OCI-LY3 (cell line): Measurements from ENCODE around the gene UBXN6.

Experiments used
- CTCF ChIP-seq: fragments of 200-600, 300-600 bp; sonication (generic); IDR thresholded peaks from 2 replicates; pipeline ENCODE4 v1.5.1; 2014; ENCODE audit warnings: antibody characterized with exemption, low read length, low read depth
- EZH2phosphoT487 ChIP-seq: fragments of 200-600 bp; shearing (Covaris generic); IDR thresholded peaks from 2 replicates; pipeline ENCODE4 v1.6.1; 2018; ENCODE audit warnings: antibody characterized with exemption, mixed run types, low read depth

GRCh38 chr19:4429256-4429655 is 28.3 kb downstream of the UBXN6 start:
- TF ChIP-seq CTCF, result no peak
- no peak for TF ChIP-seq EZH2phosphoT487
